Osteocyte (in vitro differentiated cells): ENCODE results near the gene PLCG2. TPM values are rescaled to one million over a fixed set of nuclear protein-coding genes. Genes with fewer than 3 reads are reported as not detected.

ENCODE experiments used
- DNase-seq: peaks from one replicate; pipeline ENCODE4 v3.0.0; 2021; ENCODE audit warnings: mixed read lengths; ENCODE audit not compliant: unreplicated experiment; ENCODE audit errors: extremely low spot score
- H3K27ac Mint-ChIP-seq: one replicate; pipeline ENCODE4 v1.8.0; 2021; ENCODE audit warnings: mild to moderate bottlenecking, mixed read lengths; ENCODE audit not compliant: unreplicated experiment
- H3K27me3 Mint-ChIP-seq: one replicate; pipeline ENCODE4 v1.8.0; 2021; ENCODE audit warnings: mixed read lengths; ENCODE audit not compliant: unreplicated experiment
- H3K36me3 Mint-ChIP-seq: one replicate; pipeline ENCODE4 v1.8.0; 2021; ENCODE audit warnings: mixed read lengths; ENCODE audit not compliant: unreplicated experiment
- H3K4me1 Mint-ChIP-seq: one replicate; pipeline ENCODE4 v1.8.0; 2021; ENCODE audit warnings: mixed read lengths; ENCODE audit not compliant: unreplicated experiment
- H3K4me3 Mint-ChIP-seq: one replicate; pipeline ENCODE4 v1.8.0; 2021; ENCODE audit warnings: mild to moderate bottlenecking, moderate library complexity, mixed read lengths; ENCODE audit not compliant: unreplicated experiment
- H3K9me3 Mint-ChIP-seq: one replicate; pipeline ENCODE4 v1.8.0; 2021; ENCODE audit warnings: mixed read lengths; ENCODE audit not compliant: unreplicated experiment
- total RNA-seq: library from RNA; stranded (reverse); gene quantifications from 2 replicates; pipeline ENCODE4 v1.2.1, GENCODE V29; 2021
- TF ChIP-seq, protein P1 (sequence below): fragments of 200-600 bp; sonication (generic); IDR thresholded peaks from 2 replicates; pipeline ENCODE4 v1.5.0; 2021; ENCODE audit warnings: antibody characterized with exemption, mild to moderate bottlenecking, moderate library complexity

PLCG2 gene
- total RNA-seq, 1 donor from 2014 or later, result not detected

DNA sequence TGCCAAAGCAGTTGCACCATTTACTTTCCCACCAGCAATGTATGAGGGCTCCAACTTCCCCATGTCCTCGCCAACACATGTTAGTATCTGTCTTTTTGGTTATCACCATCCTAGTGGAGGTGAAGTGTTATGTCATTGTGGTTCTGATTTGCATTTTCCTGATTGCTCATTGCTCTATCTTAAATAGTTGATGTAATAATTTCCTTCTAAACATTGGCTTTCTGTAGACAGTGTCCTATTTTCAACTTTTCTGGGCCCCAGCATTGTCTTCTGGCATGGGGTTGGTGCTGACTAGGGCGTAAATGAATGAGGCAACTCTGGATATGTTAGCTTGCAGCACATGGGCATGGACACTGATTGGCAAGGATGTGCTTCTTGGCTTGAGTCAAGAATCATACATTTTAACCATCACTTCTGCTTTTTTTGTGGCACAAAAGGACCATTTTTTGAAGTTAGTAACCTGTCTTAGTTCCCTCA lies 25.1 kb downstream of the PLCG2 start:
- TF ChIP-seq, protein P1, sequence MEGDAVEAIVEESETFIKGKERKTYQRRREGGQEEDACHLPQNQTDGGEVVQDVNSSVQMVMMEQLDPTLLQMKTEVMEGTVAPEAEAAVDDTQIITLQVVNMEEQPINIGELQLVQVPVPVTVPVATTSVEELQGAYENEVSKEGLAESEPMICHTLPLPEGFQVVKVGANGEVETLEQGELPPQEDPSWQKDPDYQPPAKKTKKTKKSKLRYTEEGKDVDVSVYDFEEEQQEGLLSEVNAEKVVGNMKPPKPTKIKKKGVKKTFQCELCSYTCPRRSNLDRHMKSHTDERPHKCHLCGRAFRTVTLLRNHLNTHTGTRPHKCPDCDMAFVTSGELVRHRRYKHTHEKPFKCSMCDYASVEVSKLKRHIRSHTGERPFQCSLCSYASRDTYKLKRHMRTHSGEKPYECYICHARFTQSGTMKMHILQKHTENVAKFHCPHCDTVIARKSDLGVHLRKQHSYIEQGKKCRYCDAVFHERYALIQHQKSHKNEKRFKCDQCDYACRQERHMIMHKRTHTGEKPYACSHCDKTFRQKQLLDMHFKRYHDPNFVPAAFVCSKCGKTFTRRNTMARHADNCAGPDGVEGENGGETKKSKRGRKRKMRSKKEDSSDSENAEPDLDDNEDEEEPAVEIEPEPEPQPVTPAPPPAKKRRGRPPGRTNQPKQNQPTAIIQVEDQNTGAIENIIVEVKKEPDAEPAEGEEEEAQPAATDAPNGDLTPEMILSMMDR, result no peak
- no peak for DNase-seq
- Mint-ChIP-seq H3K9me3 (no peaks in the 10 kb centered on the region), H3K36me3 (no peaks in the 10 kb centered on the region), H3K4me3 (no peak overlapping the region), H3K4me1 (no peaks in the 10 kb centered on the region), H3K27ac (no peak overlapping the region), H3K27me3 (peaks cover 4% of the 10 kb centered on the region)

DNA sequence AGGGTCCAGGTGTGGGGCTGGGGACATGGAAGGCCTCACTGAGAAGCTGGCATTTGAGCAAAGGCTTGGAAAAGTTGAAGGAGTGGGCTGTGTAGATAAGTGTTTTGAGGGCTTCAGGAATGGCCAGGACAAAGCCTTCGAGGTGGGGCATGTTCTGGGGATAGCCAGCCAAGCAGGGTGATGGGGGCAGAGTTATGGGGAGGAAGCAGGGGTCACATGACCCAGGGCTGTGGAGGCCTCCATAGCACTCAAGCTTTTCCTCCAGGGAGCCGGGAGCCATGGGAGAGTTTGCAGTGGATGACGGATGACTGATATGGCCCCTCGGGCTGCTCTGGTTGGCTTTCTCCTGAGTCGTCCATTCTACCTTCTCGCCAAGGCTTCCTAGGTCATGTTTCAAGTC lies 27.6 kb downstream of the PLCG2 start:
- Mint-ChIP-seq H3K4me3 (no peak overlapping the region), H3K9me3 (no peaks in the 10 kb centered on the region), H3K27ac (no peak overlapping the region), H3K27me3 (peaks cover 3% of the 10 kb centered on the region), H3K36me3 (no peaks in the 10 kb centered on the region), H3K4me1 (no peaks in the 10 kb centered on the region)
- no peak for DNase-seq
- TF ChIP-seq, protein P1, result no peak

GRCh38 chr16:81807767-81808358 lies 28.8 kb downstream of the PLCG2 start:
- Mint-ChIP-seq H3K27ac (no peak overlapping the region), H3K4me1 (no peaks in the 10 kb centered on the region), H3K4me3 (no peak overlapping the region), H3K36me3 (no peaks in the 10 kb centered on the region), H3K27me3 (peaks cover 3% of the 10 kb centered on the region), H3K9me3 (no peaks in the 10 kb centered on the region)
- TF ChIP-seq, protein P1, result no peak
- DNase-seq, result no peak

- DNase-seq, result no peak
- no peaks in the 10 kb centered on the region for H3K36me3 Mint-ChIP-seq
- no peaks in the 10 kb centered on the region for H3K9me3 Mint-ChIP-seq
- no peak overlapping the region for H3K27ac Mint-ChIP-seq
- H3K27me3 Mint-ChIP-seq, result peaks cover 3% of the 10 kb centered on the region
- TF ChIP-seq, protein P1, result no peak
- H3K4me1 Mint-ChIP-seq, result no peaks in the 10 kb centered on the region
- H3K4me3 Mint-ChIP-seq, result no peak overlapping the region
Observed at GRCh38 chr16:81808933-81809480, 29.9 kb downstream of the PLCG2 start.

DNA sequence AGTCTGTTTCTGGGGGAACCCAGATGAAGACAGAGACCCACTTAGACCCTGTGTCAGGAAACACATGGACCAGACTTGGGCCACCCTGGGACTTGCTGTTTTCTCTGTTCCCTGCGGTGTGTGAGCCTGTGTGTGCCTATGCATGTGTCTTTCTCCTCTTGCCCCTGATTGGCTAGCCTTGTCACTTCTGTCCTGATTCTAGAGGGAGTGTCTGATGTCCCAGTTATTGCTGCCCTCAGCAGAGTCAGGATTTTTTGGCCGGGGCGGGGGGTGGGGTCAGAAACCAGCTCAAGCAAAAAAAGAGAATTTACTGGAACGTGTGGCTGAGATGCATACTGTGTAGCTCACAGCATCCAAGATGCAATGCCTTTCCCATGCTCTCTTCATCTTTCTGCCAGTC lies 30.5 kb downstream of the PLCG2 start:
- TF ChIP-seq, protein P1, result no peak
- H3K4me3 Mint-ChIP-seq, result no peak overlapping the region
- no peak for DNase-seq
- H3K36me3 Mint-ChIP-seq, result no peaks in the 10 kb centered on the region
- peaks cover 3% of the 10 kb centered on the region for H3K27me3 Mint-ChIP-seq
- no peaks in the 10 kb centered on the region for H3K9me3 Mint-ChIP-seq
- H3K27ac Mint-ChIP-seq, result no peak overlapping the region
- no peaks in the 10 kb centered on the region for H3K4me1 Mint-ChIP-seq
